ENCODE data around the gene MPV17L2. TPM values are rescaled to one million over a fixed set of nuclear protein-coding genes. Genes with fewer than 3 reads are reported as not detected.
"Not testable (repeated sequence)": the region's sequence is repeated elsewhere in the genome, so short reads cannot be mapped to it uniquely, and the experiment has no call there.

The MPV17L2 gene
- total RNA-seq, 1 donor from 2014 or later, result 10.6 TPM

DNA sequence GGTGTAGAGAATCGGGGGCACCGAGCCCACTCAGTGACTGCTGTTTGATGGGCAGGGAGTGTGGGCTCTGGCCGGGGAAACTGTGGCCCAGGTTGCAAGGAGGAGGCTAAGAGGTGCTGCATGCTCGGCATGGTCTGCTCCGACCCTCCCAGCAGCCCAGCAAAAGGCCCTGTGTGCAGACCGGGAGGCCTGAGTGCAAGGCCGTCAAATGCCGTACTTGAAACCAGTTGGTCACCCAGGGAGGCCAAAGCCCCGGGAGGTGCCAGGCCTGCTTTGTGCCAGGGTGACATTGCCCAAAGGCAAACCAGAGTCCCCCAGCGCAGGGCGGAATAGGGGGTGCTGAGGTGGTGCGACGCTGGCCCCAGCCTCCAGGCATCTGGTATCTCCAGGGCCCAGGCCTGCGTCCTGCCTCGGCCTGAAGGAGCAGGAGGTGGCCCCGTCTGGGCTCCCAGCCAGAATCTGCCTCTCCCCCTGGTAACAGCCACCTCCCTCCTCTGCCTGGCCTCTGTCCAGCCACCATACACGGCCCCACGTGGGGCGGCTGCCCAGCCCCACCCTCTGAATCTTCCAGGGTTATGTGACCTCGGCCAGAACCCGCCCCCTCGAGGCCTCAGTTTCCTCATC lies 36.1 kb upstream of the MPV17L2 start:
- H3K36me3 Mint-ChIP-seq (ENCODE audit: insufficient read depth), result peaks cover 5% of the 10 kb centered on the region
- TF ChIP-seq, protein P1, sequence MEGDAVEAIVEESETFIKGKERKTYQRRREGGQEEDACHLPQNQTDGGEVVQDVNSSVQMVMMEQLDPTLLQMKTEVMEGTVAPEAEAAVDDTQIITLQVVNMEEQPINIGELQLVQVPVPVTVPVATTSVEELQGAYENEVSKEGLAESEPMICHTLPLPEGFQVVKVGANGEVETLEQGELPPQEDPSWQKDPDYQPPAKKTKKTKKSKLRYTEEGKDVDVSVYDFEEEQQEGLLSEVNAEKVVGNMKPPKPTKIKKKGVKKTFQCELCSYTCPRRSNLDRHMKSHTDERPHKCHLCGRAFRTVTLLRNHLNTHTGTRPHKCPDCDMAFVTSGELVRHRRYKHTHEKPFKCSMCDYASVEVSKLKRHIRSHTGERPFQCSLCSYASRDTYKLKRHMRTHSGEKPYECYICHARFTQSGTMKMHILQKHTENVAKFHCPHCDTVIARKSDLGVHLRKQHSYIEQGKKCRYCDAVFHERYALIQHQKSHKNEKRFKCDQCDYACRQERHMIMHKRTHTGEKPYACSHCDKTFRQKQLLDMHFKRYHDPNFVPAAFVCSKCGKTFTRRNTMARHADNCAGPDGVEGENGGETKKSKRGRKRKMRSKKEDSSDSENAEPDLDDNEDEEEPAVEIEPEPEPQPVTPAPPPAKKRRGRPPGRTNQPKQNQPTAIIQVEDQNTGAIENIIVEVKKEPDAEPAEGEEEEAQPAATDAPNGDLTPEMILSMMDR (IDR thresholded peaks at IDR 0.05; ENCODE audit: unreplicated experiment), result no peak
- no peaks in the 10 kb centered on the region for H3K27me3 Mint-ChIP-seq
- H3K9me3 Mint-ChIP-seq (ENCODE audit: low read depth), result no peaks in the 10 kb centered on the region
- no peak overlapping the region for H3K4me3 Mint-ChIP-seq (ENCODE audit: low read depth)
- no peak overlapping the region for H3K27ac Mint-ChIP-seq
- H3K4me1 Mint-ChIP-seq (ENCODE audit: low read depth), result peaks cover 11% of the 10 kb centered on the region
- DNase-seq (ENCODE audit: low spot score, unreplicated experiment), result no peak

DNA sequence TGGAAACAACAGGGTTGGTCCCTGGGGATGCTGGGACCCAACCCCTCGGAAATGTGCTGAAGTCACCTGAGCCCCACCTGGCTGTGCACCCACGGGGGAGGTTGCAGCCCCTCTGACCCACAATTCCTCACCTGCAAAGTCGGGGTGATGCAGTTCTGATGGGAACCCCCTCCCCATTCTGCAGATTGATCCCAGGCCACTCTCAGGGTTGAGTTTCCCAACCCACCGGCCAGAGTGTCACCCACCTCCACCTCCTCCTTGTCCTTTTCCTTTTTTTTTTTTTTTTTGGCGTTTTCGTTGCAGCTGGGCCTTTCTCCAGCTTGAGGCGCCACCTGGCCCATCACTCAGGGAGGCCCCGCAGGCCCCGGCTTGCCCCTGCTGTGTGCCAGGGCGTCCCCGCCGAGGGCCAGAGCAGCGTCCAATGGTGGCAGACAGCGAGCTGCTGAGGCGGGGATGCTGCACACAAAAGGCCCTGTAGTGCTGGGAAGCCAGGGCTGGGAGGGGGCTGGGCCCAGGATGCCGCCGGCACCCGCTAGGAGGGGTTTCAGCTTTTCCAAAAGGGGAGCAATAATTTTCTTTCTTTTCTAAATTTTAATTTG lies 35.5 kb upstream of the MPV17L2 start:
- no peak overlapping the region for H3K27ac Mint-ChIP-seq
- no peaks in the 10 kb centered on the region for H3K27me3 Mint-ChIP-seq
- H3K4me3 Mint-ChIP-seq (ENCODE audit: low read depth), result no peak overlapping the region
- DNase-seq (ENCODE audit: low spot score, unreplicated experiment), result no peak
- TF ChIP-seq, protein P1 (IDR thresholded peaks at IDR 0.05; ENCODE audit: unreplicated experiment), result no peak
- peaks cover 9% of the 10 kb centered on the region for H3K4me1 Mint-ChIP-seq (ENCODE audit: low read depth)
- peaks cover 6% of the 10 kb centered on the region for H3K36me3 Mint-ChIP-seq (ENCODE audit: insufficient read depth)
- no peaks in the 10 kb centered on the region for H3K9me3 Mint-ChIP-seq (ENCODE audit: low read depth)

DNA sequence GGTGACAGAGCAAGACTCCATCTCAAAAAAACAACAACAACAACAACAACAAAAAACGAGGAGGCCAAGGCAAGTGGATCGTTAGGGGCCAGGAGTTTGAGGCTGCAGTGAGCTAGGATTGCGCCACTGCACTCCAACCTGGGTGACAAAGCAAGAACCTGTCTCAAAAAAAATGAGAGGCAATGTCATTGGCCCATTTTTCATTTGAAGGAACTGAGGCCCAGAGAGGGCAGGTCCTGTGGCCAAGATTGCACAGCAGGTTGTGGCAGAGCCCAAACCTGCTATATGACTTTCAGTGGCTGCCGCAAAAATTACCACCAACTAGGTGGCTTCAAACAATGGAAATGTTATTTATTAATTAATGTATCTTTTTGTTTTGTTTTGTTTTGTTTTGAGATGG lies 34.6 kb upstream of the MPV17L2 start:
- Mint-ChIP-seq H3K4me3 (ENCODE audit: low read depth) (no peak overlapping the region), H3K9me3 (ENCODE audit: low read depth) (no peaks in the 10 kb centered on the region), H3K36me3 (ENCODE audit: insufficient read depth) (peaks cover 9% of the 10 kb centered on the region), H3K27ac (no peak overlapping the region), H3K27me3 (no peaks in the 10 kb centered on the region), H3K4me1 (ENCODE audit: low read depth) (peaks cover 9% of the 10 kb centered on the region)
- TF ChIP-seq, protein P1 (IDR thresholded peaks at IDR 0.05; ENCODE audit: unreplicated experiment), result no peak
- no peak for DNase-seq (ENCODE audit: low spot score, unreplicated experiment)

DNA sequence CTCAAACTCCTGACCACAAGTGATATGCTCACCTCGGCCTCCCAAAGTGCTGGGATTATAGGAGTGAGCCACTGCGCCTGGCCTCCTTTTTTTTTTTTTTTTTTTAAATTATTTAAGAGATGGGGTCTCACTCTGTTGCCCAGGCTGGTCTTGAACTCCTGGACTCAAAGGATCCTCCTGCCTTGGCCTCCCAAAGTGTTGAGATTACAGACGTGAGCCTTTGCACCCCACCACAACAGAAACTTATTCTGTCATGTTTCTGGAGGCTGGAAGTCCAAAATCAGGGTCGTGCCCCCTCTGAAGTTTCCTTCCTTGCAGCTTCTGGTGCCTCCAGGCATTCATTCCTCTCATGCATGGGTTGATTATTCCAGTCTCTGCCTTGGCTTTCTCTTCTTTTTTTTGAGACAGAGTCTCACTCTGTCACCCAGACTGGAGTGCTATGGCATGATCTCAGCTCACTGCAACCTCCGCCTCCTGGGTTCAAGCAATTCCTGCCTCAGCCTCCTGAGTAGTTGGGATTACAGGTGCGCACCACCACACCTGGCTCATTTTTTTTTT lies 33.9 kb upstream of the MPV17L2 start:
- not testable (repeated sequence) for H3K9me3 Mint-ChIP-seq (ENCODE audit: low read depth); DNase-seq (ENCODE audit: low spot score, unreplicated experiment); H3K4me1 Mint-ChIP-seq (ENCODE audit: low read depth); H3K27me3 Mint-ChIP-seq; H3K4me3 Mint-ChIP-seq (ENCODE audit: low read depth); H3K27ac Mint-ChIP-seq
- peaks cover 12% of the 10 kb centered on the region for H3K36me3 Mint-ChIP-seq (ENCODE audit: insufficient read depth)

DNA sequence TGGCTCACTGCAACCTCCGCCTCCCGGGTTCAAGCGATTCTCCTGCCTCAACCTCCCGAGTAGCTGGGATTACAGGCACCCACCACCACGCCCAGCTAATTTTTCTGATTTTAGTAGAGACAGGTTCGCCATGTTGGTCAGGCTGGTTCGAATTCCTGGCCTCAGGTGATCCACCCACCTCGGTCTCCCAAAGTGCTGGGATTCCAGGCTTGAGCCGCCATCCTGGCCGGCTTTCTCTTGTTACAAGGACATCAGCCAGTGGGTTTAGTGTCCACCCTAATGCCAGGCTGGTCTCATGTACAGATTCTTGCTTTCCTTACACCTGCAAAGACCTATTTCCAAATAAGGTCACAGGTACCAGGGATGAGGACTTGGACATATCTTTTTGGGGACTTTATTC lies 33.2 kb upstream of the MPV17L2 start:
- H3K4me1 Mint-ChIP-seq (ENCODE audit: low read depth), result no peaks in the 10 kb centered on the region
- H3K9me3 Mint-ChIP-seq (ENCODE audit: low read depth), result no peaks in the 10 kb centered on the region
- DNase-seq (ENCODE audit: low spot score, unreplicated experiment), result no peak
- no peak overlapping the region for H3K4me3 Mint-ChIP-seq (ENCODE audit: low read depth)
- no peaks in the 10 kb centered on the region for H3K27me3 Mint-ChIP-seq
- TF ChIP-seq, protein P1 (IDR thresholded peaks at IDR 0.05; ENCODE audit: unreplicated experiment), result no peak
- no peak overlapping the region for H3K27ac Mint-ChIP-seq
- peaks cover 13% of the 10 kb centered on the region for H3K36me3 Mint-ChIP-seq (ENCODE audit: insufficient read depth)

Data from progenitor cell of endocrine pancreas (in vitro differentiated cells).